GM12875 (cell line): ENCODE measurements around the gene BASP1.
A peak's percentile ranks its signal among the peaks of the same experiment; 100 is the strongest.

Experiments
- H3K4me3 ChIP-seq: one replicate; pipeline ENCODE4 v1.5.1; 2011; ENCODE audit warnings: low read depth, low read length, control low read depth
- CTCF ChIP-seq: IDR thresholded peaks from 2 replicates; pipeline ENCODE4 v1.5.1; 2011; ENCODE audit warnings: low read depth, mild to moderate bottlenecking, control low read depth, inconsistent platforms, low read length, moderate library complexity, borderline replicate concordance; ENCODE audit not compliant: insufficient read depth

BASP1 gene

DNA sequence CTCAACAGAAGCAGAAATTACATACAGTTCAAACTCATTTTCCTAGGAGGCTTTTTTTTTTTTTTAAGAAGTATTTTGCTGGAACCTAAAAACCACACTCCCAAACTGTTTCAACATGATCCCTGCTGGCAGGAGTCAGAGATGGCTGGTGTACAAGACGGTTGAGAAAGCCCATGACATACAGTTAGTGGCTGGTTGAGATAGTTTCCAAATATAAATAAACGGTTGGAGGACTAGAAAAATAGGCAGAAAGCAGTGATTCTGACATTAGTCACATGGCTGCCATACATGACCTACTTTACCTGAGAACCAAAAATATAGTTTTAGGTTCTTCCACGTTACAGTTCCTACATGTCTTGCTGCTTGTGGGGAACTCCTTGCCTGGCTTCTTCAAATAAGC lies 31.7 kb upstream of the BASP1 start:
- H3K4me3 ChIP-seq: no peak overlapping the region
- no peak for TF ChIP-seq CTCF

- no peak overlapping the region for H3K4me3 ChIP-seq
- no peak for TF ChIP-seq CTCF
Observed at GRCh38 chr5:17186256-17186655, 31.2 kb upstream of the BASP1 start.

- H3K4me3 ChIP-seq: no peak overlapping the region
- TF ChIP-seq CTCF: no peak
Observed at GRCh38 chr5:17187011-17187785, 30.2 kb upstream of the BASP1 start.

GRCh38 chr5:17187786-17188170 lies 29.7 kb upstream of the BASP1 start:
- no peak for TF ChIP-seq CTCF
- H3K4me3 ChIP-seq: no peak overlapping the region

DNA sequence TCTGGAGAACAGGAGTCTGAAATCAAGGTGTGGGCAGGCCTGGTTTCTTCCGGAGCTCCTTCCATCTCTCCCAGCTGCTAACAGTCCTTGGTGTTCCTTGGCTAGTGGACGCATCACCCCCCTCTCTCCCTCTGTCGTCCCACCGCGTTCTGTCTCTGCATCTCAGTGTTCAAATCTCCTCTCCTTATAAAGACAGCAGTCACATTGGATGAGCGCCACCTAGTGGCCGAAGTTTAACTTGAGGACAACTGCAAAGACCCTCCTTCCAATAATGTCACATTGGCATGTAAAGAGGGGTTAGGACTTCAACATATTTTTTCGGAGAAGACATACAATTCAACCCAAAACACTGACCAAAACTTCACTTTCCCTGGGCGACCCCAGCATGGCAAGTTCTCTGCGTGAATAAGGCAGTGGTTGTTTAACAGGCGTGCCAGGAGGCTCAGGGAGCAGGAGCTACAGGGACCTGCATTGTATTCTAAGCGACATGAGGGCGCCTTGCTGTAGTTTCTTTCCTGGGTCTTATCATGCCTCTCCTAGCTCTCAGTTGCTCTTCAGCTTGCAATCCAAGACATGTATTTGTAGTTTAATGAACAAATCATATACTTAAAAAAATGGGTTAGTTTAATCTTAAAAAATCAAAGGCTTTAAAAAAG lies 27.9 kb upstream of the BASP1 start:
- H3K4me3 ChIP-seq: no peak overlapping the region
- peak; percentile 73 for TF ChIP-seq CTCF

- no peak overlapping the region for H3K4me3 ChIP-seq
- peak; percentile 43; the same call in 1 of the 2 replicates for TF ChIP-seq CTCF
Observed at GRCh38 chr5:17190242-17190778, 27.1 kb upstream of the BASP1 start.
